AG08395 (cell line): ENCODE data around the gene COL4A4.
A peak's percentile ranks its signal among the peaks of the same experiment; 100 is the strongest.
"Not testable (repeated sequence)": the region's sequence is repeated elsewhere in the genome, so short reads cannot be mapped to it uniquely, and the experiment has no call there.

Experiments
- DNase-seq: peaks from one replicate; pipeline ENCODE4 v3.0.0; 2012; ENCODE audit warnings: mixed read lengths, low spot score

Gene COL4A4

GRCh38 chr2:227115761-227116160 lies 48.2 kb downstream of the COL4A4 start:
- DNase-seq = peak; percentile 32

GRCh38 chr2:227106845-227107759 lies 56.9 kb downstream of the COL4A4 start:
- DNase-seq = peak; percentile 55

- DNase-seq = no peak
These were observed 60.4 kb downstream of the COL4A4 start for GRCh38 chr2:227103583-227103982.

GRCh38 chr2:227099340-227099739 lies 64.7 kb downstream of the COL4A4 start:
- no peak for DNase-seq

- no peak for DNase-seq
These were observed 65.9 kb downstream of the COL4A4 start for GRCh38 chr2:227098162-227098515.

- no peak for DNase-seq
These were observed 66.4 kb downstream of the COL4A4 start for GRCh38 chr2:227097495-227098161.

- DNase-seq = no peak
These were observed 68.7 kb downstream of the COL4A4 start for GRCh38 chr2:227095346-227095745.

- no peak for DNase-seq
These were observed 81.7 kb downstream of the COL4A4 start for GRCh38 chr2:227082286-227082685.

- no peak for DNase-seq
These were observed 84.3 kb downstream of the COL4A4 start for GRCh38 chr2:227079726-227080125.

- DNase-seq = not testable (repeated sequence)
These were observed 98.9 kb downstream of the COL4A4 start for GRCh38 chr2:227065065-227065464.

- no peak for DNase-seq
These were observed 105.1 kb downstream of the COL4A4 start for GRCh38 chr2:227058888-227059399.

GRCh38 chr2:227057743-227058447 lies 106.1 kb downstream of the COL4A4 start:
- DNase-seq = no peak

- no peak for DNase-seq
These were observed 106.9 kb downstream of the COL4A4 start for GRCh38 chr2:227057060-227057459.

GRCh38 chr2:227054006-227054405 lies 110.0 kb downstream of the COL4A4 start:
- DNase-seq = no peak

GRCh38 chr2:227052879-227053278 lies 111.1 kb downstream of the COL4A4 start:
- DNase-seq = no peak

- no peak for DNase-seq
These were observed 120.0 kb downstream of the COL4A4 start for GRCh38 chr2:227043981-227044380.

GRCh38 chr2:227038550-227039189 lies 125.3 kb downstream of the COL4A4 start:
- no peak for DNase-seq

GRCh38 chr2:227036527-227036926 lies 127.5 kb downstream of the COL4A4 start:
- no peak for DNase-seq

- DNase-seq = no peak
These were observed 128.2 kb downstream of the COL4A4 start for GRCh38 chr2:227035711-227036367.

GRCh38 chr2:227033471-227034148 lies 130.4 kb downstream of the COL4A4 start:
- peak; percentile 60 for DNase-seq

- no peak for DNase-seq
These were observed 132.6 kb downstream of the COL4A4 start for GRCh38 chr2:227031379-227031778.
